Bronchial epithelial cell (primary cell): Measurements from ENCODE around the gene ME2. TPM values are rescaled to one million over a fixed set of nuclear protein-coding genes. Genes with fewer than 3 reads are reported as not detected.
A peak's percentile ranks its signal among the peaks of the same experiment; 100 is the strongest.

Experiments used
- DNase-seq: peaks from one replicate; pipeline ENCODE4 v3.0.0-alpha.2; 2010; ENCODE audit warnings: low read depth
- FAIRE-seq: peaks from 2 replicates; lab custom pipeline; 2011; peaks lifted over from hg19 to GRCh38; lab: Jason Lieb, UNC
- H3K27me3 ChIP-seq: 2 replicates; pipeline ENCODE4 v1.5.1; 2011; ENCODE audit warnings: low read length; ENCODE audit not compliant: control insufficient read depth, insufficient read depth
- H3K36me3 ChIP-seq: 2 replicates; pipeline ENCODE4 v1.5.1; 2011; ENCODE audit warnings: low read length; ENCODE audit not compliant: control insufficient read depth, insufficient read depth
- H3K4me3 ChIP-seq: 2 replicates; pipeline ENCODE4 v1.5.1; 2011; ENCODE audit warnings: mild to moderate bottlenecking, low read depth, low read length, control low read depth
- total RNA-seq: library from RNA; depleted of rRNA; stranded (reverse); fragments of >200 nt; gene quantifications from 2 replicates; pipeline ENCODE4 v1.2.1, GENCODE V29; 2014
- TF ChIP-seq, protein P1 (sequence below): IDR thresholded peaks from 2 replicates; pipeline ENCODE4 v1.5.1; 2011; ENCODE audit warnings: mild to moderate bottlenecking, moderate library complexity, low read length, control low read depth, inconsistent platforms; ENCODE audit not compliant: insufficient read depth, severe bottlenecking

Gene ME2
- total RNA-seq, 1 donor from 2014 or later, result 85.0 TPM

DNA sequence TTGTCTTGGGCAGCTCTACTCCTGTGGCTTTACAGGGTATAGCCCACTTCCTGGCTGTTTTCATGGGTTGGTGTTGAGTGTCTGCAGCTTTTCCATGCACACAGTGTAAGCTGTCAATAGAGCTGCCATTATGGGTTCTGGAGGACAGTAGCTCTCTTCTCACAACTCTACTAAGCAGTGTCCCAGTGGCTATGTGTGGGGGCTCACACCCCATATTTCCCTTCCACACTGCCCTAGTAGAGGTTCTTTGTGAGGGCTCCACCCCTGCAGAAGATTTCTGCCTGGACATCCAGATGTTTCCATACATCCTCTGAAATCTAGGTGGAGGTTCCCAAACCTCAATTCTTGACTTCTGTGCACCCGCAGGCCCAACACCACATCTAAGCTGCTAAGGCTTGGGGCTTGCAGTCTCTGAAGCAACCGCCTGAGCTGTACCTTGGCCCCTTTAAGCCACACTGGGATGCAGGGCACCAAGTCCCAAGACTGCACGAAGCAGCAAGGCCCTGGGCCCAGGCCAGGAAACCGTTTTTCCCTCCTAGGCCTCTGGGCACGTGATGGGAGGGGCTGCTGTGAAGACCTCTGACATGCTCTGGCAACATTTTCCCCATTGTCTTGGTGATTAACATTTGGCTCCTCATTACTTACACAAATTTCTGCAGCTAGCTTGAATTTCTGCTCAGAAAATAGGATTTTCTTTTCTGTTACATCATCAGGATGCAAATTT lies 98.3 kb downstream of the ME2 start:
- Histone ChIP-seq H3K36me3 (peaks cover 12% of the 10 kb centered on the region), H3K4me3 (no peak overlapping the region), H3K27me3 (no peaks in the 10 kb centered on the region)
- FAIRE-seq (no peak), DNase-seq (no peak)
- TF ChIP-seq, protein P1, sequence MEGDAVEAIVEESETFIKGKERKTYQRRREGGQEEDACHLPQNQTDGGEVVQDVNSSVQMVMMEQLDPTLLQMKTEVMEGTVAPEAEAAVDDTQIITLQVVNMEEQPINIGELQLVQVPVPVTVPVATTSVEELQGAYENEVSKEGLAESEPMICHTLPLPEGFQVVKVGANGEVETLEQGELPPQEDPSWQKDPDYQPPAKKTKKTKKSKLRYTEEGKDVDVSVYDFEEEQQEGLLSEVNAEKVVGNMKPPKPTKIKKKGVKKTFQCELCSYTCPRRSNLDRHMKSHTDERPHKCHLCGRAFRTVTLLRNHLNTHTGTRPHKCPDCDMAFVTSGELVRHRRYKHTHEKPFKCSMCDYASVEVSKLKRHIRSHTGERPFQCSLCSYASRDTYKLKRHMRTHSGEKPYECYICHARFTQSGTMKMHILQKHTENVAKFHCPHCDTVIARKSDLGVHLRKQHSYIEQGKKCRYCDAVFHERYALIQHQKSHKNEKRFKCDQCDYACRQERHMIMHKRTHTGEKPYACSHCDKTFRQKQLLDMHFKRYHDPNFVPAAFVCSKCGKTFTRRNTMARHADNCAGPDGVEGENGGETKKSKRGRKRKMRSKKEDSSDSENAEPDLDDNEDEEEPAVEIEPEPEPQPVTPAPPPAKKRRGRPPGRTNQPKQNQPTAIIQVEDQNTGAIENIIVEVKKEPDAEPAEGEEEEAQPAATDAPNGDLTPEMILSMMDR, result no peak

DNA sequence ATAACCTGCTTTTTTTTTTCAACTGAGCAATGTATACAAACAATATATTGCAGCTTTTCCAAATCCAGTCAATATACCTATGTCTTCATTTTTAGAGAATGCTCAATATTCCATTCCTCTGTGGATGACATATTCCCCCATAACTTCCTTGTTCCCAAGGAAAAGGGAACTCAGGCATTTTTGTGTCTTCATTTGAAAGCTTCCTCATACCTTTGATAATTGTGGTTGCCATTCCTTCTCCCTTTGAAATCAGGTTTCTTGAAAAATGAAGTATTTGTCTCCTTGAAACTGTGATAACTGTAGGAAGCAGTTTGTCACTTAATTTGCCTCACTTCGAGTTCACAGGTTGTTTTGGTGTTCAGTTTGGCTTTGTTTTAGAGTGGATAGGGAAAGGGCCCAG lies 102.5 kb downstream of the ME2 start:
- Histone ChIP-seq H3K36me3 (peaks cover 6% of the 10 kb centered on the region), H3K4me3 (no peak overlapping the region), H3K27me3 (no peaks in the 10 kb centered on the region)
- DNase-seq (peak; percentile 13), FAIRE-seq (no peak)
- TF ChIP-seq, protein P1, result no peak

DNA sequence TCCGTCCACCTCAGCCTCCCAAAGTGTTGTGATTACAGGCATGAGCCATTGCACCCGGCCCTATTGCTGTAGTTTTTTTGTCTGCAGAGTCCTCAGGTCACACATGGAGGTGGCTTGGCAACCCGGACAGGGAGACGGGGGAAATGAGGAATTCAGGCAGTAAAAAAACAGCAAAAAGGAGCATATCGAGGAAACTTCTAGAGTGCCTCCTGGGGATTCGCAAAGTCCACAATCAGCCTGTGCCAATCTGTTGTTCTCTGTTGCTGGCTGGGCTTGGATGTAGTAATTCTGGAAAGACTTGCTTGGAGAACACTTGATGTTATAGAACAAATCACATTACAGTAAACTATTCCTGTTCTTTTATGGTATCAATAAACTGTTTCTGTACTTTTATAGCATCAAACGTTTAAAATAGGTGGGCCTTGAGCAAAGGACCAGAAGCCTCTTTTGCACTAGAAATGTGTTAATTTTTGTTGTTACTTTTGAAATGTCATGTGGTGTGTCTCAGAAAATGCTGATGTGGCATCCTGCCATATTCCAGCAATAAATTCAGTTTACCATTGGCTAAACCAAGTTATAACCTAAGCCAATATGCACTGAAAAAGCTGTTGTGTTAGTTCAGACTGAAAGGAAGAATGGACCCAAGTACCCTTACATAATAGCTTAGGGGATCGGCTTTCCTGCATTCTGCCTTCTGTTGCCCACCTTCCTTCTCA lies 103.3 kb downstream of the ME2 start:
- DNase-seq (no peak), FAIRE-seq (no peak)
- Histone ChIP-seq H3K27me3 (no peaks in the 10 kb centered on the region), H3K36me3 (peaks cover 5% of the 10 kb centered on the region), H3K4me3 (no peak overlapping the region)
- TF ChIP-seq, protein P1, result no peak

DNA sequence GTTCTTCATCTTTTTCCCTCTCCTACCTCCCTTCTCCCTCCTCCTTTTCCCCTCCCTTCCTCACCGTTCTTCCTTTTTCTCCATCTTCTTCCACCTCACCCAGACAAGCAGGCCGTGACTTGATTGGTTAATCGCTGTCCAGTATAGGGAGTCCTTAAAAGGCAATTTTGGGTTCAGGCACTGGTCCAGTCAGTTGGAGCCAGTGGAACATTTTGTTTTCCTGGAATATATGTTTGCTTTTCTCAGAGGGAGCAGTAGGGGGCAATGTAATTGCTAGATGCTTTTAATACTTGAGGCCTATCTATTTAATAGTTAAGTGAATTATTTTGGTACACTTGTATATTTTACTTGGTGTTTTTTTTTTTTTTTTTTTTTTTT lies 103.9 kb downstream of the ME2 start:
- H3K27me3 ChIP-seq, result no peaks in the 10 kb centered on the region
- no peak overlapping the region for H3K4me3 ChIP-seq
- FAIRE-seq, result no peak
- DNase-seq, result no peak
- peaks cover 2% of the 10 kb centered on the region for H3K36me3 ChIP-seq
- TF ChIP-seq, protein P1, result no peak

DNA sequence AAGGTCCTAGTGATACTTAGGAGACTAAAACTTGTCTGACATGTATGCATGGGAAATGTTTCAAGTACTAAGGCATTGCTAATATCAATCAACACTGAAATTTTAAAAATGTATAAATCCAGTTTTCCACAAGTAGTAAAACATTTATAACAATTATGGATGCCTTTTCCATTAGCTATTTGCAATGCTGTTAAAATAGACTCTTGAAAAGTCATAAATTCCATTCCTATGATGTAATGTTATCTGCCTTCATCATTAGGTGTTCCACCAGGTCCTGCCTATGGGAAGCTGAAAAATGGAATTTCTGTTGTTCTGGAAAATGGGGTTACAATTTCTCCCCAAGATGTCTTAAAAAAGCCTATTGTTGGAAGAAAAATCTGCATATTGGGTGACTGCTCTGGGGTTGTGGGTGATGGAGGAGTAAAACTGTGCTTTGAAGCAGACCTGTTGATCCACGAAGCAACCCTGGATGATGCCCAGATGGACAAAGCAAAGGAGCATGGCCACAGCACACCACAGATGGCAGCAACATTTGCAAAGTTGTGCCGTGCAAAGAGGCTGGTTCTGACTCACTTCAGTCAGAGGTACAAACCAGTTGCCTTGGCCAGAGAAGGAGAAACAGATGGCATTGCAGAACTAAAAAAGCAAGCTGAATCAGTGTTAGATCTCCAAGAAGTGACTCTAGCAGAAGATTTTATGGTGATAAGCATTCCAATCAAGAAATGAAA lies 107.6 kb downstream of the ME2 start:
- TF ChIP-seq, protein P1, result no peak
- DNase-seq (peak; percentile 38), FAIRE-seq (no peak)
- Histone ChIP-seq H3K4me3 (no peak overlapping the region), H3K36me3 (no peaks in the 10 kb centered on the region), H3K27me3 (no peaks in the 10 kb centered on the region)
